Measurements from ENCODE around the gene AATF.

Gene AATF, protein sequence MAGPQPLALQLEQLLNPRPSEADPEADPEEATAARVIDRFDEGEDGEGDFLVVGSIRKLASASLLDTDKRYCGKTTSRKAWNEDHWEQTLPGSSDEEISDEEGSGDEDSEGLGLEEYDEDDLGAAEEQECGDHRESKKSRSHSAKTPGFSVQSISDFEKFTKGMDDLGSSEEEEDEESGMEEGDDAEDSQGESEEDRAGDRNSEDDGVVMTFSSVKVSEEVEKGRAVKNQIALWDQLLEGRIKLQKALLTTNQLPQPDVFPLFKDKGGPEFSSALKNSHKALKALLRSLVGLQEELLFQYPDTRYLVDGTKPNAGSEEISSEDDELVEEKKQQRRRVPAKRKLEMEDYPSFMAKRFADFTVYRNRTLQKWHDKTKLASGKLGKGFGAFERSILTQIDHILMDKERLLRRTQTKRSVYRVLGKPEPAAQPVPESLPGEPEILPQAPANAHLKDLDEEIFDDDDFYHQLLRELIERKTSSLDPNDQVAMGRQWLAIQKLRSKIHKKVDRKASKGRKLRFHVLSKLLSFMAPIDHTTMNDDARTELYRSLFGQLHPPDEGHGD
- long read RNA-seq, transcript AATF-208 (12 exons, 2,141 nt), result major isoform, 512 of 593 reads
- long read RNA-seq, partial matches to known transcripts, result 31 of 593 reads
- long read RNA-seq, other reads (novel, unspliced or antisense), result 50 of 593 reads

DNA sequence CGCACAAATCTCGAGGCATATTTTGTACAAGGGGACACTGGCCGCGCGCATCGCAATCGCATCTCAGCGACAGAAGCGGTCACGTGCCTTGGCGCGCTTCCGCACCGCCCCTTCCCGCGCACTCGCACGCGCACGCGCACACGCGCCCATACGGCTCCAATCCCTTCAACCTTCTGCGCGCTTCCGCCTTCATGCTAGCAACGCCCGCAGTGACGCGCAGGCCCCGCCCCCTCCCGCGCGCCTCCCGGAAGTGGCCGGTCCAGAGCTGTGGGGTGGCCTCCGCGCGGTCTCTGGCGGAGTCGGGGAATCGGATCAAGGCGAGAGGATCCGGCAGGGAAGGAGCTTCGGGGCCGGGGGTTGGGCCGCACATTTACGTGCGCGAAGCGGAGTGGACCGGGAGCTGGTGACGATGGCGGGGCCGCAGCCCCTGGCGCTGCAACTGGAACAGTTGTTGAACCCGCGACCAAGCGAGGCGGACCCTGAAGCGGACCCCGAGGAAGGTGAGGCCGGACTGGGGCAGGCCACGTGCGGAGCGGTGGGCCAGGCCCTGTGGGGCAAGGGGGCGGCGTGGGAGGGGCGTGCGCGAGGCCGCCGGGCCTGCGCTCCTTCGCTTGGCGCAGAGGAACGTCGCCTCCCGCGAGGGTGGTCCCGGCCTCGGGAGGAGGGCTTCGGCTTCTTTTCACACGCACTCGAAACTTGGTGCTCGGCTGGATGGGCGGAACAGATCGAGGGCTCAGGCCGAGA, at the start of gene AATF:
Gene AATF, plus strand, starts transcription at position 238 of the 744 bp plus-strand sequence. Its CDS starts 172 bp downstream, at position 410.
- H3K27me3 ChIP-seq (ENCODE audit: insufficient read depth, poor library complexity, severe bottlenecking), result peaks cover 31% of the 10 kb centered on the region
- peak; percentile 94 to 96 for DNase-seq (ENCODE audit: low read depth in 1 of 2, low spot score in 1 of 2)
- peak within 1 kb of the TSS; percentile 89 for H3K4me3 ChIP-seq (replicated peaks; ENCODE audit: insufficient read depth, low read length)
- TF ChIP-seq, protein P1, sequence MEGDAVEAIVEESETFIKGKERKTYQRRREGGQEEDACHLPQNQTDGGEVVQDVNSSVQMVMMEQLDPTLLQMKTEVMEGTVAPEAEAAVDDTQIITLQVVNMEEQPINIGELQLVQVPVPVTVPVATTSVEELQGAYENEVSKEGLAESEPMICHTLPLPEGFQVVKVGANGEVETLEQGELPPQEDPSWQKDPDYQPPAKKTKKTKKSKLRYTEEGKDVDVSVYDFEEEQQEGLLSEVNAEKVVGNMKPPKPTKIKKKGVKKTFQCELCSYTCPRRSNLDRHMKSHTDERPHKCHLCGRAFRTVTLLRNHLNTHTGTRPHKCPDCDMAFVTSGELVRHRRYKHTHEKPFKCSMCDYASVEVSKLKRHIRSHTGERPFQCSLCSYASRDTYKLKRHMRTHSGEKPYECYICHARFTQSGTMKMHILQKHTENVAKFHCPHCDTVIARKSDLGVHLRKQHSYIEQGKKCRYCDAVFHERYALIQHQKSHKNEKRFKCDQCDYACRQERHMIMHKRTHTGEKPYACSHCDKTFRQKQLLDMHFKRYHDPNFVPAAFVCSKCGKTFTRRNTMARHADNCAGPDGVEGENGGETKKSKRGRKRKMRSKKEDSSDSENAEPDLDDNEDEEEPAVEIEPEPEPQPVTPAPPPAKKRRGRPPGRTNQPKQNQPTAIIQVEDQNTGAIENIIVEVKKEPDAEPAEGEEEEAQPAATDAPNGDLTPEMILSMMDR (IDR thresholded peaks at IDR 0.05; ENCODE audit: insufficient read depth, low read length), result no peak
- TF ChIP-seq, protein P2, sequence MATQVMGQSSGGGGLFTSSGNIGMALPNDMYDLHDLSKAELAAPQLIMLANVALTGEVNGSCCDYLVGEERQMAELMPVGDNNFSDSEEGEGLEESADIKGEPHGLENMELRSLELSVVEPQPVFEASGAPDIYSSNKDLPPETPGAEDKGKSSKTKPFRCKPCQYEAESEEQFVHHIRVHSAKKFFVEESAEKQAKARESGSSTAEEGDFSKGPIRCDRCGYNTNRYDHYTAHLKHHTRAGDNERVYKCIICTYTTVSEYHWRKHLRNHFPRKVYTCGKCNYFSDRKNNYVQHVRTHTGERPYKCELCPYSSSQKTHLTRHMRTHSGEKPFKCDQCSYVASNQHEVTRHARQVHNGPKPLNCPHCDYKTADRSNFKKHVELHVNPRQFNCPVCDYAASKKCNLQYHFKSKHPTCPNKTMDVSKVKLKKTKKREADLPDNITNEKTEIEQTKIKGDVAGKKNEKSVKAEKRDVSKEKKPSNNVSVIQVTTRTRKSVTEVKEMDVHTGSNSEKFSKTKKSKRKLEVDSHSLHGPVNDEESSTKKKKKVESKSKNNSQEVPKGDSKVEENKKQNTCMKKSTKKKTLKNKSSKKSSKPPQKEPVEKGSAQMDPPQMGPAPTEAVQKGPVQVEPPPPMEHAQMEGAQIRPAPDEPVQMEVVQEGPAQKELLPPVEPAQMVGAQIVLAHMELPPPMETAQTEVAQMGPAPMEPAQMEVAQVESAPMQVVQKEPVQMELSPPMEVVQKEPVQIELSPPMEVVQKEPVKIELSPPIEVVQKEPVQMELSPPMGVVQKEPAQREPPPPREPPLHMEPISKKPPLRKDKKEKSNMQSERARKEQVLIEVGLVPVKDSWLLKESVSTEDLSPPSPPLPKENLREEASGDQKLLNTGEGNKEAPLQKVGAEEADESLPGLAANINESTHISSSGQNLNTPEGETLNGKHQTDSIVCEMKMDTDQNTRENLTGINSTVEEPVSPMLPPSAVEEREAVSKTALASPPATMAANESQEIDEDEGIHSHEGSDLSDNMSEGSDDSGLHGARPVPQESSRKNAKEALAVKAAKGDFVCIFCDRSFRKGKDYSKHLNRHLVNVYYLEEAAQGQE (IDR thresholded peaks at IDR 0.05; ENCODE audit: insufficient replicate concordance, low read depth), result no peak
- TF ChIP-seq GABPA (IDR thresholded peaks at IDR 0.05; ENCODE audit: low read depth), result no peak; the same call in 1 of the 2 replicates
- TF ChIP-seq SPI1 (IDR thresholded peaks at IDR 0.05; ENCODE audit: borderline replicate concordance, low read depth), result peak; percentile 61; the same call in 1 of the 2 replicates
- peak; percentile 85 for TF ChIP-seq POLR2AphosphoS5 (IDR thresholded peaks at IDR 0.05; ENCODE audit: low read depth)
- H3K27ac ChIP-seq (replicated peaks), result peak within 1 kb of the TSS; percentile 86

DNA sequence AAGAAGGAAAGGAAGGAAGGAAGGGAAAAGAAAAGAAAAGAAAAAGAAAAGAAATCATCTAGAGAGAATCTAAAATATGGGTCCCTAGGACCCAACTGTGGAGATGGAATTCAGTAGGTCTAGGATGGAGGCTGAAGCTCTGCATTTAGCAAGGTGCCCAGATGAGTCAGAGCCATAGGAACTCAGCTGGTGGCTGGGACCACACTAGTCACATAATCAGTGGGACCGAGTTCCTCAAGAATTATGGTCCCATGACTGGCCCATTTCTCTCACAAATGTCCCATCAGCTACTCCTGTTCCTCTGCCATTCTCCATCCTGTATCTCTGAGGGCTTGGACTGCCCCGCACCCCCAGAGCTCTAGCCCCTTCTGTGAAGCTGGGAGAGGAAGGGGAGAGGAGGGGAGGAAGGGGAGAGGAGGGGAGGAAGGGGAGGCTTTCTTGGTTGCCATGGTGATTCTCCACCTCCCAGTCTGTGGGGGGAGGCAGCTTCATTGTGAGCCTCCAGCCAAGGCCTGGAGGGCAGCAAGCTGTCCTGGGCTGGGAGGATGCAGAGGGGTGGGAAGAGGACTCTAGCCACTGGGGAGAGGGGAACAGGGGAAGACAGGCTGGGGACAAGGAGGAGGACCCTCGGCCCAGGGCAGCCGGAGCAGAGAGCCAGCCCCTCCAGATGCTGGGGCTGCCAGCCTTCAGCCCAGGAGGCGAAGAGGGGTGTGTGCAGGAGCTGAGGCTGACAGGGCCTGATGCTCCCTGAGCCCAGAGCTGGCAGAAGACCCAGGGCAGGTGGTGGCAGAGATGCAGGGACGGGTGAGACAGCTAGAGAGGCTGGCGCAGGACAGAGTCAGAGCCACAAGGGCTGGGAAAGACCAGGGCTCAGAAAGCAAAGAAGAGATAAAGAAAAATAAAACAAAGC, 49.2 kb upstream of the AATF start:
- TF ChIP-seq SPI1 (IDR thresholded peaks at IDR 0.05; ENCODE audit: borderline replicate concordance, low read depth) (no peak), POLR2AphosphoS5 (IDR thresholded peaks at IDR 0.05; ENCODE audit: low read depth) (no peak), GABPA (IDR thresholded peaks at IDR 0.05; ENCODE audit: low read depth) (no peak)
- TF ChIP-seq, protein P1 (IDR thresholded peaks at IDR 0.05; ENCODE audit: insufficient read depth, low read length), result no peak
- TF ChIP-seq, protein P2 (IDR thresholded peaks at IDR 0.05; ENCODE audit: insufficient replicate concordance, low read depth), result no peak
- H3K27me3 ChIP-seq (ENCODE audit: insufficient read depth, poor library complexity, severe bottlenecking), result no peaks in the 10 kb centered on the region
- no peak overlapping the region for H3K4me3 ChIP-seq (replicated peaks; ENCODE audit: insufficient read depth, low read length)
- DNase-seq (ENCODE audit: low read depth in 1 of 2, low spot score in 1 of 2), result no peak
- H3K27ac ChIP-seq (replicated peaks), result no peak overlapping the region

DNA sequence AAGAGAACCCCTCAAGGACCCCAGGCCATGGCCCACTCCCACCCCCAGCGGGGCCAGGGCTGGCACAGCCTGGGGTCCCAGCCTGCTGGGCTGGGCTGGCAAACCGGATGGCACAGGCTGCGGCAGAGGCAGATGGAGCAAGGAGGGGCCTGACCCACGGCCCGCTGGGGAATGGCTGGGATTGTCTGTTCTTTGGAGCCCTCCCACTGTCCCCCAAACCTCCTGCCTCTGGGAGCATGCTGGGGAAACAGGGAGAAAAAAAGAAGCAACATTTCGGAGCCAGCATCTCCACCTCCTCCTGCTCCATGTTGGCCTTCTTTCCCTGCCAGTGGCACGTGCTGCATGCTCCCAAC, 48.6 kb upstream of the AATF start:
- TF ChIP-seq, protein P2 (IDR thresholded peaks at IDR 0.05; ENCODE audit: insufficient replicate concordance, low read depth), result no peak
- TF ChIP-seq SPI1 (IDR thresholded peaks at IDR 0.05; ENCODE audit: borderline replicate concordance, low read depth), result no peak
- no peak for TF ChIP-seq POLR2AphosphoS5 (IDR thresholded peaks at IDR 0.05; ENCODE audit: low read depth)
- TF ChIP-seq, protein P1 (IDR thresholded peaks at IDR 0.05; ENCODE audit: insufficient read depth, low read length), result no peak
- TF ChIP-seq GABPA (IDR thresholded peaks at IDR 0.05; ENCODE audit: low read depth), result no peak
- no peak overlapping the region for H3K27ac ChIP-seq (replicated peaks)
- no peak for DNase-seq (ENCODE audit: low read depth in 1 of 2, low spot score in 1 of 2)
- no peak overlapping the region for H3K4me3 ChIP-seq (replicated peaks; ENCODE audit: insufficient read depth, low read length)
- no peaks in the 10 kb centered on the region for H3K27me3 ChIP-seq (ENCODE audit: insufficient read depth, poor library complexity, severe bottlenecking)

Data from HL-60 (cell line).